Prostate gland (tissue), 2 donors: Measurements from ENCODE around the gene TFF3.

ENCODE experiments used
- POLR2A ChIP-seq: fragments of 450-650 bp; IDR thresholded peaks from one replicate; pipeline ENCODE4 v1.6.1; 2016; ENCODE audit warnings: antibody characterized with exemption, mild to moderate bottlenecking
- POLR2AphosphoS5 ChIP-seq: sonication (generic); formaldehyde crosslinking; IDR thresholded peaks from one replicate; pipeline ENCODE4 v1.6.1; 2017; ENCODE audit warnings: antibody characterized with exemption
- TF ChIP-seq, protein P1 (sequence below), 4 experiments: fragments of 200-600 bp in 2 of 4; fragments of 450-650 bp in 2 of 4; sonication (generic) in 2 of 4; IDR thresholded peaks; 1 replicate in 3 of 4; 2 replicates in 1 of 4; pipeline ENCODE4 v1.5.1; 2016 to 2019; ENCODE audit warnings: antibody characterized with exemption in 4 of 4, mild to moderate bottlenecking in 2 of 4, moderate library complexity in 2 of 4

DNA sequence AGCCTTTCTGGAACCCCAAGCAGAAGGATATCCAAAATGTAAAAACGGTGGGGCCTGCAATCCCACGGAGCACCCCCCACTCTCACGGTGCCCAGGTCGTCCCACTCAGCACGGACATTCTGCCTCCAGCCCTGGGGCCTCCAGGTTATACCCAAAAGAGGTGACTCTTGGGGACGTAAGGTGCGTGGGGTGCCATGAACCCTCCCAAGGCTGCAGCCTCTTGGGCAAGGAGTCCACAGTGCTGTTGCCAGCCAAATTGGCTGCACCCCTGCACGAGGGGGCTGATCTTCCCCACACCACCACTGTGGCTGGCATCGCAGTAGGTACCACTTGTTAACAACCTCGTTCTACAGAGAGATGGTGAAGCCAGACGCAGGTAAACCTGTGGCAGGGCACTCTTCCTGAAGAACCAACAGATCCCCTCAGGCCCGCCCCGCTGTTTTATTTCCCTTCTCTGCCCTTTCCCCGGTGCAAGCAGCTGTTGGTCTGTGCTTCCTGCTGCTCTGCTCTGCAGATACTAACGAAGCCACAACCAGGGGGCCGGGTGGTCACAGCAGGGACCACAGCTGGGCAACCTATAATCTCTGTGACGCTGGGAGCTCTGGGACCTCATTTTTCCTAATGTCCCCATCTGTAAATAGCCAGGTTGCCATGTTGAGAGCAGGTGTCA, 8.7 kb downstream of the TFF3 start:
- TF ChIP-seq, protein P1, sequence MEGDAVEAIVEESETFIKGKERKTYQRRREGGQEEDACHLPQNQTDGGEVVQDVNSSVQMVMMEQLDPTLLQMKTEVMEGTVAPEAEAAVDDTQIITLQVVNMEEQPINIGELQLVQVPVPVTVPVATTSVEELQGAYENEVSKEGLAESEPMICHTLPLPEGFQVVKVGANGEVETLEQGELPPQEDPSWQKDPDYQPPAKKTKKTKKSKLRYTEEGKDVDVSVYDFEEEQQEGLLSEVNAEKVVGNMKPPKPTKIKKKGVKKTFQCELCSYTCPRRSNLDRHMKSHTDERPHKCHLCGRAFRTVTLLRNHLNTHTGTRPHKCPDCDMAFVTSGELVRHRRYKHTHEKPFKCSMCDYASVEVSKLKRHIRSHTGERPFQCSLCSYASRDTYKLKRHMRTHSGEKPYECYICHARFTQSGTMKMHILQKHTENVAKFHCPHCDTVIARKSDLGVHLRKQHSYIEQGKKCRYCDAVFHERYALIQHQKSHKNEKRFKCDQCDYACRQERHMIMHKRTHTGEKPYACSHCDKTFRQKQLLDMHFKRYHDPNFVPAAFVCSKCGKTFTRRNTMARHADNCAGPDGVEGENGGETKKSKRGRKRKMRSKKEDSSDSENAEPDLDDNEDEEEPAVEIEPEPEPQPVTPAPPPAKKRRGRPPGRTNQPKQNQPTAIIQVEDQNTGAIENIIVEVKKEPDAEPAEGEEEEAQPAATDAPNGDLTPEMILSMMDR (IDR thresholded peaks at IDR 0.05), result no peak
- no peak for TF ChIP-seq POLR2A
- TF ChIP-seq POLR2AphosphoS5, result no peak
